WTC11 (cell line): Measurements from ENCODE around the gene MRPL19. TPM values are rescaled to one million over a fixed set of nuclear protein-coding genes. Genes with fewer than 3 reads are reported as not detected.

Experiments
- CBFB ChIP-seq: sonication (generic); formaldehyde crosslinking; IDR thresholded peaks from 2 replicates; pipeline ENCODE4 v1.8.1; 2022; ENCODE audit warnings: mild to moderate bottlenecking, low read depth, missing genetic modification reagents
- CREM ChIP-seq: sonication (generic); formaldehyde crosslinking; IDR thresholded peaks from 2 replicates; pipeline ENCODE4 v1.8.1; 2022; ENCODE audit warnings: mild to moderate bottlenecking, missing genetic modification reagents, moderate library complexity
- EMX1 ChIP-seq: fragments of 250-450 bp; sonication (Bioruptor Pico); IDR thresholded peaks from 2 replicates; pipeline ENCODE4 v1.8.0; 2021; ENCODE audit warnings: mild to moderate bottlenecking
- FOXK1 ChIP-seq: sonication (generic); formaldehyde crosslinking; IDR thresholded peaks from 2 replicates; pipeline ENCODE4 v1.8.0; 2022; ENCODE audit warnings: mild to moderate bottlenecking, moderate library complexity, missing genetic modification reagents
- FOXP1 ChIP-seq: sonication (generic); formaldehyde crosslinking; IDR thresholded peaks from 2 replicates; pipeline ENCODE4 v1.8.0; 2022; ENCODE audit warnings: missing genetic modification reagents, mild to moderate bottlenecking, moderate library complexity, borderline replicate concordance
- GTF2I ChIP-seq: fragments of 250-450 bp; sonication (Bioruptor Pico); conservative IDR thresholded peaks from 2 replicates; pipeline ENCODE4 v1.4.0; 2021; ENCODE audit warnings: mild to moderate bottlenecking
- HMGA2 ChIP-seq: fragments of 250-450 bp; sonication (Bioruptor Pico); IDR thresholded peaks from 2 replicates; pipeline ENCODE4 v1.4.0; 2021; ENCODE audit warnings: mild to moderate bottlenecking, moderate library complexity
- MAX ChIP-seq: sonication (generic); formaldehyde crosslinking; IDR thresholded peaks from 2 replicates; pipeline ENCODE4 v1.8.0; 2022; ENCODE audit warnings: mild to moderate bottlenecking, missing genetic modification reagents
- NFATC4 ChIP-seq: fragments of 250-450 bp; sonication (Bioruptor Pico); IDR thresholded peaks from 2 replicates; pipeline ENCODE4 v1.9.0; 2021; ENCODE audit warnings: mild to moderate bottlenecking
- NR1H2 ChIP-seq: sonication (generic); formaldehyde crosslinking; IDR thresholded peaks from 2 replicates; pipeline ENCODE4 v1.9.0; 2021; ENCODE audit warnings: mild to moderate bottlenecking, moderate library complexity, missing genetic modification reagents
- NR2C2 ChIP-seq: sonication (generic); formaldehyde crosslinking; IDR thresholded peaks from 2 replicates; pipeline ENCODE4 v1.8.0; 2022; ENCODE audit warnings: mild to moderate bottlenecking, missing genetic modification reagents
- PRRX2 ChIP-seq: fragments of 250-450 bp; sonication (Bioruptor Pico); IDR thresholded peaks from 2 replicates; pipeline ENCODE4 v1.8.0; 2021; ENCODE audit warnings: mild to moderate bottlenecking
- SMAD4 ChIP-seq: sonication (generic); formaldehyde crosslinking; IDR thresholded peaks from 2 replicates; pipeline ENCODE4 v1.8.0; 2022; ENCODE audit warnings: mild to moderate bottlenecking, missing genetic modification reagents
- SOX15 ChIP-seq: fragments of 250-450 bp; sonication (Bioruptor Pico); IDR thresholded peaks from 2 replicates; pipeline ENCODE4 v1.9.0; 2021; ENCODE audit warnings: mild to moderate bottlenecking
- TCF7 ChIP-seq: sonication (generic); formaldehyde crosslinking; IDR thresholded peaks from 2 replicates; pipeline ENCODE4 v1.8.0; 2022; ENCODE audit warnings: mild to moderate bottlenecking, low read depth, missing genetic modification reagents, moderate library complexity
- TEAD1 ChIP-seq: sonication (generic); formaldehyde crosslinking; IDR thresholded peaks from 2 replicates; pipeline ENCODE4 v1.8.0; 2022; ENCODE audit warnings: mild to moderate bottlenecking, missing genetic modification reagents
- TP53 ChIP-seq: sonication (generic); formaldehyde crosslinking; IDR thresholded peaks from 2 replicates; pipeline ENCODE4 v1.8.1; 2023; ENCODE audit warnings: mild to moderate bottlenecking, missing genetic modification reagents
- ZNF121 ChIP-seq: sonication (generic); formaldehyde crosslinking; IDR thresholded peaks from 2 replicates; pipeline ENCODE4 v1.8.0; 2023; ENCODE audit warnings: missing genetic modification reagents
- ZNF138 ChIP-seq: sonication (generic); formaldehyde crosslinking; conservative IDR thresholded peaks from 2 replicates; pipeline ENCODE4 v1.8.1; 2022; ENCODE audit warnings: mild to moderate bottlenecking, moderate library complexity, missing genetic modification reagents
- ZNF219 ChIP-seq: sonication (generic); formaldehyde crosslinking; IDR thresholded peaks from 2 replicates; pipeline ENCODE4 v1.8.0; 2023; ENCODE audit warnings: missing genetic modification reagents, mild to moderate bottlenecking, borderline replicate concordance
- ZNF317 ChIP-seq: sonication (generic); formaldehyde crosslinking; IDR thresholded peaks from 2 replicates; pipeline ENCODE4 v1.8.1; 2023; ENCODE audit warnings: low read depth, mild to moderate bottlenecking, moderate library complexity, missing genetic modification reagents, borderline replicate concordance
- ZNF425 ChIP-seq: fragments of 250-450 bp; sonication (Bioruptor Pico); conservative IDR thresholded peaks from 2 replicates; pipeline ENCODE4 v1.9.0; 2021; ENCODE audit warnings: mild to moderate bottlenecking
- total RNA-seq: library from RNA; stranded (reverse); gene quantifications from 3 replicates; pipeline ENCODE4 v1.2.3, GENCODE V29; 2021
- TF ChIP-seq, protein P1 (sequence below): sonication (generic); formaldehyde crosslinking; IDR thresholded peaks from 2 replicates; pipeline ENCODE4 v1.8.0; 2023; ENCODE audit warnings: missing genetic modification reagents
- TF ChIP-seq, protein P2 (sequence below): fragments of 250-450 bp; sonication (Bioruptor Pico); IDR thresholded peaks from 2 replicates; pipeline ENCODE4 v1.9.0; 2021; ENCODE audit warnings: mild to moderate bottlenecking
- TF ChIP-seq, protein P3 (sequence below): fragments of 200-600 bp; IDR thresholded peaks from 2 replicates; pipeline ENCODE4 v1.8.0; 2022; ENCODE audit warnings: antibody characterized with exemption
- TF ChIP-seq, protein P4 (sequence below): fragments of 250-450 bp; sonication (Bioruptor Pico); IDR thresholded peaks from 2 replicates; pipeline ENCODE4 v1.9.0; 2021; ENCODE audit warnings: mild to moderate bottlenecking, borderline replicate concordance
- TF ChIP-seq, protein P5 (sequence below): sonication (generic); formaldehyde crosslinking; IDR thresholded peaks from 2 replicates; pipeline ENCODE4 v1.8.1; 2022; ENCODE audit warnings: missing genetic modification reagents, borderline replicate concordance
- TF ChIP-seq, protein P6 (sequence below): sonication (generic); formaldehyde crosslinking; IDR thresholded peaks from 2 replicates; pipeline ENCODE4 v1.8.1; 2022; ENCODE audit warnings: mild to moderate bottlenecking, missing genetic modification reagents, moderate library complexity, borderline replicate concordance

Gene MRPL19
- total RNA-seq, 1 experiment from 2014 or later, result 65.8 TPM

GRCh38 chr2:75710577-75711253, 64.1 kb downstream of the MRPL19 start, which contains the start of gene GCFC2 (continued):
- 0 out of 2 replicates have a peak, but pooled peaks have one; percentile 57 for TF ChIP-seq ZNF317 (CRISPR knock-in tag)
- no peak for TF ChIP-seq ZNF121 (CRISPR knock-in tag)
- TF ChIP-seq TP53 (CRISPR knock-in tag), result peak; percentile 91; the same call in 1 of the 2 replicates
- no peak for TF ChIP-seq GTF2I (CRISPR knock-in tag)
- TF ChIP-seq FOXP1 (CRISPR knock-in tag), result peak; percentile 96
- peak; percentile 71 for TF ChIP-seq FOXK1 (CRISPR knock-in tag)
- 0 out of 2 replicates have a peak, but pooled peaks have one; percentile 70 for TF ChIP-seq TCF7
- TF ChIP-seq, protein P1, sequence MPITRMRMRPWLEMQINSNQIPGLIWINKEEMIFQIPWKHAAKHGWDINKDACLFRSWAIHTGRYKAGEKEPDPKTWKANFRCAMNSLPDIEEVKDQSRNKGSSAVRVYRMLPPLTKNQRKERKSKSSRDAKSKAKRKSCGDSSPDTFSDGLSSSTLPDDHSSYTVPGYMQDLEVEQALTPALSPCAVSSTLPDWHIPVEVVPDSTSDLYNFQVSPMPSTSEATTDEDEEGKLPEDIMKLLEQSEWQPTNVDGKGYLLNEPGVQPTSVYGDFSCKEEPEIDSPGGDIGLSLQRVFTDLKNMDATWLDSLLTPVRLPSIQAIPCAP (CRISPR knock-in tag), result peak; percentile 88
- TF ChIP-seq HMGA2 (CRISPR knock-in tag), result no peak
- TF ChIP-seq, protein P2, sequence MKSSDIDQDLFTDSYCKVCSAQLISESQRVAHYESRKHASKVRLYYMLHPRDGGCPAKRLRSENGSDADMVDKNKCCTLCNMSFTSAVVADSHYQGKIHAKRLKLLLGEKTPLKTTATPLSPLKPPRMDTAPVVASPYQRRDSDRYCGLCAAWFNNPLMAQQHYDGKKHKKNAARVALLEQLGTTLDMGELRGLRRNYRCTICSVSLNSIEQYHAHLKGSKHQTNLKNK, result no peak
- peak; percentile 97 for TF ChIP-seq MAX
- TF ChIP-seq PRRX2, result 0 out of 2 replicates have a peak, but pooled peaks have one; percentile 35
- TF ChIP-seq CBFB, result no peak
- TF ChIP-seq, protein P3, sequence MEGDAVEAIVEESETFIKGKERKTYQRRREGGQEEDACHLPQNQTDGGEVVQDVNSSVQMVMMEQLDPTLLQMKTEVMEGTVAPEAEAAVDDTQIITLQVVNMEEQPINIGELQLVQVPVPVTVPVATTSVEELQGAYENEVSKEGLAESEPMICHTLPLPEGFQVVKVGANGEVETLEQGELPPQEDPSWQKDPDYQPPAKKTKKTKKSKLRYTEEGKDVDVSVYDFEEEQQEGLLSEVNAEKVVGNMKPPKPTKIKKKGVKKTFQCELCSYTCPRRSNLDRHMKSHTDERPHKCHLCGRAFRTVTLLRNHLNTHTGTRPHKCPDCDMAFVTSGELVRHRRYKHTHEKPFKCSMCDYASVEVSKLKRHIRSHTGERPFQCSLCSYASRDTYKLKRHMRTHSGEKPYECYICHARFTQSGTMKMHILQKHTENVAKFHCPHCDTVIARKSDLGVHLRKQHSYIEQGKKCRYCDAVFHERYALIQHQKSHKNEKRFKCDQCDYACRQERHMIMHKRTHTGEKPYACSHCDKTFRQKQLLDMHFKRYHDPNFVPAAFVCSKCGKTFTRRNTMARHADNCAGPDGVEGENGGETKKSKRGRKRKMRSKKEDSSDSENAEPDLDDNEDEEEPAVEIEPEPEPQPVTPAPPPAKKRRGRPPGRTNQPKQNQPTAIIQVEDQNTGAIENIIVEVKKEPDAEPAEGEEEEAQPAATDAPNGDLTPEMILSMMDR, result no peak
- TF ChIP-seq, protein P4, sequence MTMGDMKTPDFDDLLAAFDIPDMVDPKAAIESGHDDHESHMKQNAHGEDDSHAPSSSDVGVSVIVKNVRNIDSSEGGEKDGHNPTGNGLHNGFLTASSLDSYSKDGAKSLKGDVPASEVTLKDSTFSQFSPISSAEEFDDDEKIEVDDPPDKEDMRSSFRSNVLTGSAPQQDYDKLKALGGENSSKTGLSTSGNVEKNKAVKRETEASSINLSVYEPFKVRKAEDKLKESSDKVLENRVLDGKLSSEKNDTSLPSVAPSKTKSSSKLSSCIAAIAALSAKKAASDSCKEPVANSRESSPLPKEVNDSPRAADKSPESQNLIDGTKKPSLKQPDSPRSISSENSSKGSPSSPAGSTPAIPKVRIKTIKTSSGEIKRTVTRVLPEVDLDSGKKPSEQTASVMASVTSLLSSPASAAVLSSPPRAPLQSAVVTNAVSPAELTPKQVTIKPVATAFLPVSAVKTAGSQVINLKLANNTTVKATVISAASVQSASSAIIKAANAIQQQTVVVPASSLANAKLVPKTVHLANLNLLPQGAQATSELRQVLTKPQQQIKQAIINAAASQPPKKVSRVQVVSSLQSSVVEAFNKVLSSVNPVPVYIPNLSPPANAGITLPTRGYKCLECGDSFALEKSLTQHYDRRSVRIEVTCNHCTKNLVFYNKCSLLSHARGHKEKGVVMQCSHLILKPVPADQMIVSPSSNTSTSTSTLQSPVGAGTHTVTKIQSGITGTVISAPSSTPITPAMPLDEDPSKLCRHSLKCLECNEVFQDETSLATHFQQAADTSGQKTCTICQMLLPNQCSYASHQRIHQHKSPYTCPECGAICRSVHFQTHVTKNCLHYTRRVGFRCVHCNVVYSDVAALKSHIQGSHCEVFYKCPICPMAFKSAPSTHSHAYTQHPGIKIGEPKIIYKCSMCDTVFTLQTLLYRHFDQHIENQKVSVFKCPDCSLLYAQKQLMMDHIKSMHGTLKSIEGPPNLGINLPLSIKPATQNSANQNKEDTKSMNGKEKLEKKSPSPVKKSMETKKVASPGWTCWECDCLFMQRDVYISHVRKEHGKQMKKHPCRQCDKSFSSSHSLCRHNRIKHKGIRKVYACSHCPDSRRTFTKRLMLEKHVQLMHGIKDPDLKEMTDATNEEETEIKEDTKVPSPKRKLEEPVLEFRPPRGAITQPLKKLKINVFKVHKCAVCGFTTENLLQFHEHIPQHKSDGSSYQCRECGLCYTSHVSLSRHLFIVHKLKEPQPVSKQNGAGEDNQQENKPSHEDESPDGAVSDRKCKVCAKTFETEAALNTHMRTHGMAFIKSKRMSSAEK (CRISPR knock-in tag), result peak; percentile 13; the same call in 1 of the 2 replicates
- TF ChIP-seq, protein P5, sequence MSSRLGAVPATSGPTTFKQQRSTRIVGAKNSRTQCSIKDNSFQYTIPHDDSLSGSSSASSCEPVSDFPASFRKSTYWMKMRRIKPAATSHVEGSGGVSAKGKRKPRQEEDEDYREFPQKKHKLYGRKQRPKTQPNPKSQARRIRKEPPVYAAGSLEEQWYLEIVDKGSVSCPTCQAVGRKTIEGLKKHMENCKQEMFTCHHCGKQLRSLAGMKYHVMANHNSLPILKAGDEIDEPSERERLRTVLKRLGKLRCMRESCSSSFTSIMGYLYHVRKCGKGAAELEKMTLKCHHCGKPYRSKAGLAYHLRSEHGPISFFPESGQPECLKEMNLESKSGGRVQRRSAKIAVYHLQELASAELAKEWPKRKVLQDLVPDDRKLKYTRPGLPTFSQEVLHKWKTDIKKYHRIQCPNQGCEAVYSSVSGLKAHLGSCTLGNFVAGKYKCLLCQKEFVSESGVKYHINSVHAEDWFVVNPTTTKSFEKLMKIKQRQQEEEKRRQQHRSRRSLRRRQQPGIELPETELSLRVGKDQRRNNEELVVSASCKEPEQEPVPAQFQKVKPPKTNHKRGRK (CRISPR knock-in tag), result no peak
- TF ChIP-seq, protein P6, sequence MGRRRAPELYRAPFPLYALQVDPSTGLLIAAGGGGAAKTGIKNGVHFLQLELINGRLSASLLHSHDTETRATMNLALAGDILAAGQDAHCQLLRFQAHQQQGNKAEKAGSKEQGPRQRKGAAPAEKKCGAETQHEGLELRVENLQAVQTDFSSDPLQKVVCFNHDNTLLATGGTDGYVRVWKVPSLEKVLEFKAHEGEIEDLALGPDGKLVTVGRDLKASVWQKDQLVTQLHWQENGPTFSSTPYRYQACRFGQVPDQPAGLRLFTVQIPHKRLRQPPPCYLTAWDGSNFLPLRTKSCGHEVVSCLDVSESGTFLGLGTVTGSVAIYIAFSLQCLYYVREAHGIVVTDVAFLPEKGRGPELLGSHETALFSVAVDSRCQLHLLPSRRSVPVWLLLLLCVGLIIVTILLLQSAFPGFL (CRISPR knock-in tag), result peak; percentile 97; the same call in 1 of the 2 replicates
- TF ChIP-seq ZNF138 (CRISPR knock-in tag), result no peak; the same call in 1 of the 2 replicates
- no peak for TF ChIP-seq EMX1
- TF ChIP-seq NFATC4, result no peak
- TF ChIP-seq NR1H2 (CRISPR knock-in tag), result peak; percentile 77; the same call in 1 of the 2 replicates
- peak; percentile 76 for TF ChIP-seq NR2C2 (CRISPR knock-in tag)
- TF ChIP-seq SMAD4 (CRISPR knock-in tag), result peak; percentile 88
- TF ChIP-seq ZNF425 (CRISPR knock-in tag), result no peak
- TF ChIP-seq TEAD1 (CRISPR knock-in tag), result peak; percentile 88
- peak; percentile 86 for TF ChIP-seq CREM (CRISPR knock-in tag)
- TF ChIP-seq ZNF219 (CRISPR knock-in tag), result peak; percentile 94; the same call in 1 of the 2 replicates
- TF ChIP-seq SOX15, result no peak
